Dendritic cell treated with granulocyte-macrophage colony-stimulating factor and Interleukin-4, amounts not matched to agents 40 ng/mL and 50 ng/mL, for 4 days (primary cell): ENCODE data around the gene CDC6.

Source experiments
- H3K27ac Mint-ChIP-seq: one replicate; pipeline ENCODE4 v1.8.0; 2022; ENCODE audit warnings: mild to moderate bottlenecking, mixed read lengths
- H3K27me3 Mint-ChIP-seq: one replicate; pipeline ENCODE4 v1.8.0; 2022; ENCODE audit warnings: mild to moderate bottlenecking, mixed read lengths
- H3K36me3 Mint-ChIP-seq: one replicate; pipeline ENCODE4 v1.8.0; 2022; ENCODE audit warnings: low read depth, mixed read lengths
- H3K4me1 Mint-ChIP-seq: one replicate; pipeline ENCODE4 v1.8.0; 2022; ENCODE audit warnings: low read depth, mixed read lengths
- H3K4me3 Mint-ChIP-seq: one replicate; pipeline ENCODE4 v1.8.0; 2022; ENCODE audit warnings: mild to moderate bottlenecking, moderate library complexity, mixed read lengths
- H3K9me3 Mint-ChIP-seq: one replicate; pipeline ENCODE4 v1.8.0; 2022; ENCODE audit warnings: mixed read lengths
- intact Hi-C: fragments of 100-400 bp; cut with micrococcal nuclease; formaldehyde crosslinking; loops from one replicate; pipeline ENCODE4 v1.15.0; 2022

CDC6 gene

GRCh38 chr17:40348562-40349476, 61.1 kb downstream of the CDC6 start:
- Mint-ChIP-seq H3K9me3 (no peaks in the 10 kb centered on the region), H3K4me1 (peaks cover 98% of the 10 kb centered on the region), H3K27me3 (no peaks in the 10 kb centered on the region), H3K36me3 (peaks cover 97% of the 10 kb centered on the region), H3K4me3 (no peak overlapping the region), H3K27ac (no peak overlapping the region)
- intact Hi-C loops = no loop called here

DNA sequence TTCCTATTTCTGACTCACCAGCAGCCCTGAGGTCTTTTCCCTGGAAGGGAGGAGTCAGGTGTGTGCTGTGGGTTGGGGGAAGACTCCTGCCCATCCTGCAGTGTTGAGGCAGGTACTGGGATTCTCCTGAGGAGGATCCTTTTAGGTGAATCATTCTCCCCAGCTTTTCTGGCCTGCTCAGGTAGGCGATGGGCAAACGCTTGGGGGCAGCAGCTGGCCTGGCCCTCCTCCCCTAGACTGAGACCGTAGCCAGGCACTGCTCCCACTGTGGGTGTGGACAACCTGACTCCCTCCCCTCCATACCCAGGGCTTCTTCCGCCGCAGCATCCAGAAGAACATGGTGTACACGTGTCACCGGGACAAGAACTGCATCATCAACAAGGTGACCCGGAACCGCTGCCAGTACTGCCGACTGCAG, 61.8 kb downstream of the CDC6 start:
- no peak overlapping the region for H3K4me3 Mint-ChIP-seq
- peaks cover 97% of the 10 kb centered on the region for H3K36me3 Mint-ChIP-seq

DNA sequence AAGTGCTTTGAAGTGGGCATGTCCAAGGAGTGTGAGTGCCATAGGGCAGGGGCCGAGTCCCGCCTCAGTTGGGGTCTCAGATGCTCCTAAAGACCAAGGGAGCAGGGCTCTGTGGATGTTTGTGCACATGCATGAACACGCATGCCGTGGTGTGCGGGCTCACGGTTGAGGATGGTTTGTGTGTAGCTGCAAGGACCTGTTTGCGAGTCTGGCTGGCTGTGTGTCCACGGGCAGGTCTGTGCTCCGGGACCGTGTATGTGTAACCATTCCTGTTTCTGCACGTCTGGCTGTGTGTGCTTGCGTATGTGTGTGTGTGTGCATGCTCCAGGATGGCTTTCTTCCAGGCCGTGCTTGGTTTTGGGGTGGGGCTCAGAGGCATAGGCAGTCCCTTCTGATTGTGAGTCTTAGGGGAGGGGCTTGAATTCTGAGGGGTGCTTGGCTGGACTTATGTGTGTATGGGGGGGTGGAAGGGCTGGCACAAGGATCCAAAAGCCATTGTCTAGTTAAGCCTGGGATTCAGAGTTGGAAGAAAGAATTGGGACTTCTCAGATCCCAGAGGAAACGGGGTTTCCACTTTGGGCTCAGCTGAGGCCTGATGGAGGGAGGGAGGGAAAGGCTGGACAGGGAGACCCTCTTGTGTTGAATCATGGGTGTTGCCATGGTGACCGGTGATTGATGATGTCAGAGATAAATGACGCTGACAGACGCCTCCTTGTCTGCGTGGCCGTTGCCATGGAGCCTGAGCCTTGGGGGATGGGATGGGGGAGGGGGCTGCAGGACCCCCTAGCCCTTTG, 62.4 kb downstream of the CDC6 start:
- Mint-ChIP-seq H3K36me3 (peaks cover 97% of the 10 kb centered on the region), H3K9me3 (no peaks in the 10 kb centered on the region), H3K27me3 (no peaks in the 10 kb centered on the region), H3K4me1 (peaks cover 97% of the 10 kb centered on the region), H3K4me3 (no peak overlapping the region), H3K27ac (no peak overlapping the region)
- intact Hi-C loops = no loop called here

More for the DNA sequence above, 61.8 kb downstream of the CDC6 start:
- Mint-ChIP-seq H3K9me3 (no peaks in the 10 kb centered on the region), H3K4me1 (peaks cover 97% of the 10 kb centered on the region), H3K27me3 (no peaks in the 10 kb centered on the region), H3K27ac (no peak overlapping the region)
- intact Hi-C loops = no loop called here

DNA sequence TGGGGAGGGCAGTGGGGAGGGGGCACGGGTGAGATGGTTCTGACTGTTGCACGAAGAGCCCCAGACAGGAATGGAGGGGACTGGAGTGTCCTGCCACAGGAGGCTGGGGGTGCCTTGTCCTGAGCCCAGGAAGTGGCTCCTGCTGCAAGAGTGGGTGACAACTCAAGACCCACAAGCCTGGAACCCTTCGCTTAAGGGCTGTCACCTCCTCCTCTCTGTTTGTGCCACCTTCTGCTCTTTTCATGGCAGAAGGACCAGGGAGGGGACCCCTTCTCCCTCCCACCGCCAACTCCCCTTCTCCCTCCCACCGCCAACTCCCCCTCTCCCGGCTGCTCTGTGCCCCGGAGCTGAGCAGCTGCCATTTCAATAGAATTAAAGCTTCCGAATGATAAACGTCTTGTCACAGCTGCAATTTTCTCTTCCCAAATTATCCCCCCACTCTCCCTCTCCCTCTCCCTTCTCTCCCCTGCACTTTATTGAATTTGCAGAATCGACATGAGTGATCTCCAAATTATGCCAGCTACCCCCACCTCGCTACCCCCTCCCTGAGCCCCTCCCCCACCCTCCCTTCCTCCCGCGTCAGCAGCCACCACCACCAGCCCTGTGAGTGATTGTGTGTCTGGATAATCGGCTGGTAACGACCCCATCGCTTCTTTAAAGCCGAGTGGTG, 63.1 kb downstream of the CDC6 start:
- H3K9me3 Mint-ChIP-seq = no peaks in the 10 kb centered on the region
- peaks cover 95% of the 10 kb centered on the region for H3K4me1 Mint-ChIP-seq
- no peaks in the 10 kb centered on the region for H3K27me3 Mint-ChIP-seq
- no peak overlapping the region for H3K4me3 Mint-ChIP-seq
- H3K27ac Mint-ChIP-seq = no peak overlapping the region
- intact Hi-C loops = no loop called here
- peaks cover 97% of the 10 kb centered on the region for H3K36me3 Mint-ChIP-seq

- intact Hi-C loops = no loop called here
- H3K36me3 Mint-ChIP-seq = peaks cover 98% of the 10 kb centered on the region
- H3K4me3 Mint-ChIP-seq = no peak overlapping the region
- H3K4me1 Mint-ChIP-seq = peaks cover 92% of the 10 kb centered on the region
- no peaks in the 10 kb centered on the region for H3K9me3 Mint-ChIP-seq
- H3K27me3 Mint-ChIP-seq = no peaks in the 10 kb centered on the region
- H3K27ac Mint-ChIP-seq = peak overlapping the region; percentile 69
These were observed 63.9 kb downstream of the CDC6 start for GRCh38 chr17:40351359-40352236.

DNA sequence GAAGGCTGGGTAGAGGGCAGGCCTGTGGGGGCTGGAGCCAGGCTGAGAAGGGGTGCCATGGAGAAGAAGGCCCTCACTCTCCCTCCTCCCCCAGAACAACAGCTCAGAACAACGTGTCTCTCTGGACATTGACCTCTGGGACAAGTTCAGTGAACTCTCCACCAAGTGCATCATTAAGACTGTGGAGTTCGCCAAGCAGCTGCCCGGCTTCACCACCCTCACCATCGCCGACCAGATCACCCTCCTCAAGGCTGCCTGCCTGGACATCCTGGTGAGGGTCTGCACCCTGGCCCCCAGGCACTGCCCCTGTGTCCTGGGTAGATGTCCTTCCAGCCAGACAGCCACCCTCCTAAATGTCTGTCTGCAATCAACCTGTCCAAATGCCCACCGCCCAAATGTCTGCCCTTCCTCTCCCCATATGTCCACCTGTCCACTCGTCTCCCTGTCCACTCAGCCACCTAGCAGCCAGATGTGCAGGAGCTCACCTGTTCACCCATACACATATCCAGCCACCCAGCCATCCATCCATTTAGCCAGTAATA, 64.6 kb downstream of the CDC6 start:
- Mint-ChIP-seq H3K27ac (no peak overlapping the region), H3K27me3 (no peaks in the 10 kb centered on the region), H3K4me3 (no peak overlapping the region), H3K36me3 (peaks cover 99% of the 10 kb centered on the region), H3K4me1 (peaks cover 85% of the 10 kb centered on the region), H3K9me3 (no peaks in the 10 kb centered on the region)
- intact Hi-C loops = no loop called here

DNA sequence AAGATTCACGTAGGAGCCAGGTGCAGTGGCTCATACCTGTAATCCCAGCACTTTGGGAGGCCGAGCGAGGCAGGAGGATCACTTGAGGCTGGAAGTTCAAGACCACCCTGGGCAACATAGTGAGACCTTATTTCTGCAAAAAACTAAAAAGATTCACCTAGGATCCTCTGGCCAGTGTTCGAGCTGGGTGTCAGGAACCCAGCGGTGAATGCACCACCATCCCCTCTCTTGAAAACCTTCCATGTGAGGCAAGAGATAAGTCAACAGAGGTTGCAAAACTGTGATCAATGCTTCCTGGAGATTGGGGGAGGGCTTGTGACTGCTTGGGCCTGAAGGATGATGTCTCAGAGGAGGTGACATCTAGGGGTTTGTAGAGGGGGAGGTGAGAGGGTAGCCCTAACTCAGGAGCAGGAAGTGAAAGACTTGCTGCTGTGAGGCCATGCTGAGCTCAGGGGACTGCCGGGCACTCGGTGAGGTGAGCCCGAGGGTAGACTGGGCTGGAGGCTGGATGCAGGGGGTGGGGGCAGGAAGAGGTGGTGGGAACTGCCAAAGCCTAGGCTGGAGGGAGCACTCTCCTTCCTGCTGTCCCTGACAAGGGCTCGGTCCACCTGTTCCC, 65.2 kb downstream of the CDC6 start:
- intact Hi-C loops = no loop called here
- Mint-ChIP-seq H3K4me1 (peaks cover 83% of the 10 kb centered on the region), H3K4me3 (no peak overlapping the region), H3K27me3 (no peaks in the 10 kb centered on the region), H3K27ac (no peak overlapping the region), H3K36me3 (peaks cover 96% of the 10 kb centered on the region), H3K9me3 (no peaks in the 10 kb centered on the region)
